H1 (cell line): ENCODE measurements around the gene AGBL4. TPM values are rescaled to one million over a fixed set of nuclear protein-coding genes. Genes with fewer than 3 reads are reported as not detected.

ENCODE experiments used
- CTCF ChIA-PET: fragments of 300-600 bp; sonication (Branson Sonifier 250); formaldehyde crosslinking; loops from one replicate; lab custom pipeline; 2021; ENCODE audit not compliant: partially characterized antibody; lab: Charles Lee
- POLR2A ChIA-PET: fragments of 300-600 bp; sonication (Branson Sonifier 250); formaldehyde crosslinking; loops from one replicate; lab custom pipeline; 2021; ENCODE audit warnings: inconsistent platforms; ENCODE audit not compliant: partially characterized antibody; lab: Charles Lee
- DNase-seq, 2 experiments: peaks; one replicate each; pipeline versions ENCODE4 v3.0.0 to v3.0.0-alpha.2; 2010 to 2022; ENCODE audit warnings: low spot score in 2 of 2, low read depth in 1 of 2, mixed read lengths in 1 of 2
- FAIRE-seq: peaks from 2 replicates; lab custom pipeline; 2011; peaks lifted over from hg19 to GRCh38; lab: Jason Lieb, UNC
- H2AFZ ChIP-seq: 2 replicates; pipeline ENCODE4 v1.8.1; 2012; ENCODE audit warnings: low read length, inconsistent platforms
- H2AK5ac ChIP-seq: 2 replicates; pipeline ENCODE4 v1.6.1; 2013; ENCODE audit warnings: low read depth, low read length
- H2BK120ac ChIP-seq: replicated peaks from 2 replicates; pipeline ENCODE3; 2013; ENCODE audit warnings: low read depth, low read length, inconsistent platforms
- H2BK12ac ChIP-seq: 2 replicates; pipeline ENCODE4 v1.6.1; 2013; ENCODE audit warnings: low read depth, low read length
- H2BK15ac ChIP-seq: 2 replicates; pipeline ENCODE4 v1.6.1; 2013; ENCODE audit warnings: low read length
- H2BK20ac ChIP-seq: 2 replicates; pipeline ENCODE4 v1.6.1; 2013; ENCODE audit warnings: low read length
- H2BK5ac ChIP-seq: 2 replicates; pipeline ENCODE4 v1.6.1; 2013; ENCODE audit warnings: low read depth, low read length
- H3K14ac ChIP-seq: 2 replicates; pipeline ENCODE4 v1.6.1; 2013; ENCODE audit warnings: inconsistent platforms; ENCODE audit not compliant: insufficient read length
- H3K18ac ChIP-seq: 2 replicates; pipeline ENCODE4 v1.6.1; 2013; ENCODE audit warnings: low read length; ENCODE audit errors: extremely low read depth
- H3K23ac ChIP-seq: 2 replicates; pipeline ENCODE4 v1.6.1; 2013; ENCODE audit warnings: inconsistent platforms; ENCODE audit not compliant: insufficient read length
- H3K23me2 ChIP-seq: 2 replicates; pipeline ENCODE4 v1.6.1; 2013; ENCODE audit warnings: low read depth, low read length
- H3K27ac ChIP-seq: 2 replicates; pipeline ENCODE4 v1.6.1; 2011; ENCODE audit warnings: low read depth, low read length, inconsistent platforms
- H3K27me3 ChIP-seq, 4 experiments: replicated peaks in 1 of 4; 1 replicate in 1 of 4; 2 replicates in 3 of 4; pipeline versions ENCODE4 v1.6.1 to v1.8.1; 2011 to 2013; ENCODE audit warnings: low read length in 3 of 4, mild to moderate bottlenecking in 3 of 4, inconsistent platforms in 2 of 4, mixed read lengths in 2 of 4, moderate library complexity in 1 of 4; ENCODE audit not compliant: control insufficient read depth in 3 of 4, insufficient read depth in 3 of 4; ENCODE audit errors: extremely low read depth in 1 of 4
- H3K36me3 ChIP-seq, 4 experiments: 2 replicates each; pipeline versions ENCODE4 v1.6.1 to v1.8.1; 2011 to 2013; ENCODE audit warnings: mild to moderate bottlenecking in 4 of 4, low read length in 3 of 4, moderate library complexity in 2 of 4, control low read depth in 1 of 4, inconsistent platforms in 1 of 4; ENCODE audit not compliant: insufficient read depth in 4 of 4, control insufficient read depth in 2 of 4
- H3K4ac ChIP-seq: replicated peaks from 2 replicates; pipeline ENCODE3; 2013; ENCODE audit warnings: low read length, low read depth, mixed read lengths, inconsistent platforms; ENCODE audit not compliant: insufficient read length
- H3K4me1 ChIP-seq, 4 experiments: replicated peaks in 1 of 4; 1 replicate in 1 of 4; 2 replicates in 3 of 4; pipeline versions ENCODE4 v1.6.1 to v1.8.1; 2011 to 2013; ENCODE audit warnings: low read length in 3 of 4, inconsistent platforms in 2 of 4, mixed read lengths in 1 of 4; ENCODE audit not compliant: insufficient read depth in 4 of 4, control insufficient read depth in 3 of 4
- H3K4me2 ChIP-seq, 2 experiments: 2 replicates each; pipeline versions ENCODE4 v1.6.1 to v1.8.1; 2011 to 2013; ENCODE audit warnings: low read depth in 2 of 2, low read length in 2 of 2, control low read depth in 1 of 2, inconsistent platforms in 1 of 2, mild to moderate bottlenecking in 1 of 2; ENCODE audit not compliant: insufficient read depth in 1 of 2
- H3K4me3 ChIP-seq, 4 experiments: fragments of 200-600, 300-600 bp in 1 of 4; sonication (generic), shearing (Covaris generic), sonication (Bioruptor Twin) in 1 of 4; 2 replicates each; pipeline versions ENCODE4 v1.5.1 to v1.8.1; 2011 to 2016; ENCODE audit warnings: low read length in 4 of 4, low read depth in 3 of 4, control low read depth in 2 of 4, inconsistent platforms in 2 of 4, mild to moderate bottlenecking in 2 of 4, mixed read lengths in 1 of 4, moderate library complexity in 1 of 4; ENCODE audit not compliant: insufficient read depth in 2 of 4; ENCODE audit errors: extremely low read depth in 1 of 4
- H3K56ac ChIP-seq: replicated peaks from 2 replicates; pipeline ENCODE3; 2013; ENCODE audit warnings: low read depth, mild to moderate bottlenecking, mixed read lengths, low read length, inconsistent platforms; ENCODE audit not compliant: insufficient read length
- H3K79me1 ChIP-seq: 2 replicates; pipeline ENCODE4 v1.6.1; 2013; ENCODE audit warnings: low read depth, low read length, control low read depth
- H3K79me2 ChIP-seq, 2 experiments: 2 replicates each; pipeline versions ENCODE4 v1.6.1 to v1.8.1; 2012 to 2013; ENCODE audit warnings: low read length in 2 of 2, mild to moderate bottlenecking in 2 of 2, inconsistent platforms in 1 of 2; ENCODE audit not compliant: insufficient read depth in 2 of 2, control insufficient read depth in 1 of 2
- H3K9ac ChIP-seq, 4 experiments: replicated peaks in 1 of 4; 1 replicate in 1 of 4; 2 replicates in 3 of 4; pipeline versions ENCODE4 v1.6.1 to v1.8.1; 2011 to 2013; ENCODE audit warnings: low read depth in 3 of 4, low read length in 3 of 4, control low read depth in 2 of 4, mild to moderate bottlenecking in 2 of 4, moderate library complexity in 2 of 4, inconsistent platforms in 1 of 4; ENCODE audit errors: extremely low read depth in 1 of 4
- H3K9me3 ChIP-seq, 2 experiments: 2 replicates each; pipeline versions ENCODE4 v1.6.1 to v1.8.1; 2012 to 2013; ENCODE audit warnings: mild to moderate bottlenecking in 2 of 2, moderate library complexity in 2 of 2, control low read depth in 1 of 2, inconsistent platforms in 1 of 2, low read depth in 1 of 2, low read length in 1 of 2, mixed read lengths in 1 of 2; ENCODE audit not compliant: insufficient read depth in 2 of 2
- H4K20me1 ChIP-seq, 2 experiments: replicated peaks in 1 of 2; 2 replicates each; pipeline versions ENCODE3 to v1.8.1; 2011 to 2013; ENCODE audit warnings: inconsistent platforms in 2 of 2, low read length in 2 of 2, mild to moderate bottlenecking in 1 of 2; ENCODE audit not compliant: insufficient read depth in 2 of 2, control insufficient read depth in 1 of 2
- H4K5ac ChIP-seq: 2 replicates; pipeline ENCODE4 v1.6.1; 2013; ENCODE audit warnings: low read length, low read depth, mixed read lengths, inconsistent platforms; ENCODE audit not compliant: insufficient read length
- H4K8ac ChIP-seq: 2 replicates; pipeline ENCODE4 v1.8.0; 2013; ENCODE audit warnings: mild to moderate bottlenecking, moderate library complexity, low read length, inconsistent platforms; ENCODE audit not compliant: insufficient read depth; ENCODE audit errors: extremely low read depth
- H4K91ac ChIP-seq: replicated peaks from 2 replicates; pipeline ENCODE3; 2013; ENCODE audit warnings: low read length, mixed read lengths, inconsistent platforms; ENCODE audit not compliant: insufficient read length
- ASH2L ChIP-seq: fragments of 200-600, 300-600 bp; sonication (generic); IDR thresholded peaks from one replicate; pipeline ENCODE4 v1.7.1; 2017; ENCODE audit warnings: low read length
- JUND ChIP-seq: IDR thresholded peaks from 2 replicates; pipeline ENCODE4 v1.6.1; 2011; ENCODE audit warnings: mild to moderate bottlenecking, improper control_type of control experiment, low read length
- KDM5A ChIP-seq: fragments of 200-600 bp; IDR thresholded peaks from 2 replicates; pipeline ENCODE4 v1.7.1; 2012; ENCODE audit warnings: mild to moderate bottlenecking, low read length, inconsistent platforms, mixed read lengths
- NANOG ChIP-seq: IDR thresholded peaks from 2 replicates; pipeline ENCODE4 v1.6.1; 2011; ENCODE audit warnings: low read length, low read depth, mild to moderate bottlenecking, inconsistent platforms; ENCODE audit not compliant: insufficient read depth, poor library complexity, severe bottlenecking
- RFX5 ChIP-seq: IDR thresholded peaks from 2 replicates; pipeline ENCODE4 v1.6.1; 2011; ENCODE audit warnings: low read depth, low read length, improper control_type of control experiment, borderline replicate concordance
- SAP30 ChIP-seq: fragments of 300-600 bp; sonication (generic); IDR thresholded peaks from 2 replicates; pipeline ENCODE4 v1.7.1; 2012; ENCODE audit warnings: low read length, moderate library complexity, mild to moderate bottlenecking, inconsistent platforms; ENCODE audit not compliant: insufficient read depth, insufficient replicate concordance
- SP1 ChIP-seq: IDR thresholded peaks from 2 replicates; pipeline ENCODE4 v1.6.1; 2011; ENCODE audit warnings: low read depth, low read length
- whole genome bisulfite sequencing, 2 experiments: shearing (Covaris generic) in 1 of 2; methylation state at CpG; one replicate each; pipeline versions ENCODE4 v1.1.6 to v1.1.7; 2013 to 2015; ENCODE audit warnings: low lambda C conversion rate in 2 of 2, mixed read lengths in 2 of 2, inconsistent platforms in 1 of 2, low coverage in 1 of 2, missing lambda C conversion rate in 1 of 2; ENCODE audit not compliant: insufficient replicate concordance in 2 of 2, insufficient coverage in 1 of 2, insufficient read length in 1 of 2; ENCODE audit errors: extremely low coverage in 1 of 2, missing lambda C conversion rate in 1 of 2; 5-methylcytosine and 5-hydroxymethylcytosine counted together
- polyA plus RNA-seq, 7 experiments: library from polyadenylated mRNA; depleted of rRNA in 3 of 7; stranded (reverse) in 5 of 7; unstranded in 2 of 7; fragments of >200 nt in 5 of 7; fragments of 200-250 nt in 2 of 7; gene quantifications; 1 replicate in 5 of 7; 2 replicates in 1 of 7; 4 replicates in 1 of 7; pipeline versions ENCODE4 v1.2.1 to v1.2.3, GENCODE V29; 2011 to 2013; ENCODE audit warnings: missing spikeins in 2 of 7, mixed read lengths in 2 of 7
- total RNA-seq: library from RNA; stranded (reverse); fragmentation: NEBNext Ultra II Directional; extraction: Animal tissue kit (Norgen Biotek cat#: 25700); gene quantifications from 2 replicates; pipeline ENCODE4 v1.2.1, GENCODE V29; 2021

The AGBL4 gene
- total and polyA plus RNA-seq, 2 of the 8 experiments (the other 6 are each of a cell fraction or from before 2014, with no cell fraction given): 0.41 to 0.45 TPM

GRCh38 chr1:48668339-48668738 is 1355.4 kb downstream of the AGBL4 start:
- Histone ChIP-seq H3K23ac (no peak overlapping the region), H4K5ac (no peak overlapping the region), H2BK5ac (peak overlapping the region; percentile 27; the same call in 1 of the 2 replicates), H3K9me3 (no peaks in the 10 kb centered on the region), H3K79me1 (no peaks in the 10 kb centered on the region), H2BK12ac (peak overlapping the region; percentile 77), H3K4ac (no peak overlapping the region), H3K4me1 (peaks cover 0 to 11% (median 3%) of the 10 kb centered on the region in 4 experiments; a peak in 3 of 7 replicates), H3K14ac (no peak overlapping the region), H4K91ac (no peak overlapping the region), H2BK15ac (no peak overlapping the region), H3K56ac (no peak overlapping the region), H2BK120ac (no peak overlapping the region), H3K27ac (no peak overlapping the region), H3K79me2 (no peaks in the 10 kb centered on the region), H3K4me3 (no peak overlapping the region), H3K23me2 (no peaks in the 10 kb centered on the region), H2AK5ac (peak overlapping the region; percentile 91), H3K36me3 (no peaks in the 10 kb centered on the region), H3K9ac (no peak overlapping the region; a peak in 1 of 7 replicates), H3K4me2 (no peak overlapping the region), H4K20me1 (no peaks in the 10 kb centered on the region), H3K27me3 (no peaks in the 10 kb centered on the region; a peak in 1 of 7 replicates), H3K18ac (0 out of 2 replicates have a peak overlapping the region, but pooled peaks have one; percentile 41), H2BK20ac (peak overlapping the region; percentile 1; the same call in 1 of the 2 replicates), H2AFZ (no peak overlapping the region), H4K8ac (no peak overlapping the region)
- TF ChIP-seq SP1: no peak
- TF ChIP-seq NANOG: no peak
- no peak for TF ChIP-seq SAP30
- no peak for TF ChIP-seq JUND
- TF ChIP-seq ASH2L: no peak
- no peak for TF ChIP-seq KDM5A
- TF ChIP-seq RFX5: no peak
- no peak for FAIRE-seq
- CTCF ChIA-PET: interaction anchor here (0.9 to 12.3 kb wide), 6 partner anchors 9 to 149 kb away, joined by 3 to 225 read pairs (median 6); no protein-coding TSS in a partner anchor
- DNase-seq: no peak
- 95% methylated on average over 2 of the region's 2 CpGs; no CpG with 5 or more reads in 1 of the 2 experiments for WGBS, 2 experiments
- POLR2A ChIA-PET: interaction anchor here (1.0 kb wide), 1 partner anchor 9 kb away, joined by 3 read pairs; no protein-coding TSS in a partner anchor
